SKM-1 treated with dmso at 0.1 percent for 144 hours (cell line): ENCODE results near the gene APLNR.

Source experiments
- DNase-seq: peaks from one replicate; lab custom pipeline; 2025; ENCODE audit not compliant: unreplicated experiment; lab: John Stamatoyannopoulos, UW

APLNR gene

DNA sequence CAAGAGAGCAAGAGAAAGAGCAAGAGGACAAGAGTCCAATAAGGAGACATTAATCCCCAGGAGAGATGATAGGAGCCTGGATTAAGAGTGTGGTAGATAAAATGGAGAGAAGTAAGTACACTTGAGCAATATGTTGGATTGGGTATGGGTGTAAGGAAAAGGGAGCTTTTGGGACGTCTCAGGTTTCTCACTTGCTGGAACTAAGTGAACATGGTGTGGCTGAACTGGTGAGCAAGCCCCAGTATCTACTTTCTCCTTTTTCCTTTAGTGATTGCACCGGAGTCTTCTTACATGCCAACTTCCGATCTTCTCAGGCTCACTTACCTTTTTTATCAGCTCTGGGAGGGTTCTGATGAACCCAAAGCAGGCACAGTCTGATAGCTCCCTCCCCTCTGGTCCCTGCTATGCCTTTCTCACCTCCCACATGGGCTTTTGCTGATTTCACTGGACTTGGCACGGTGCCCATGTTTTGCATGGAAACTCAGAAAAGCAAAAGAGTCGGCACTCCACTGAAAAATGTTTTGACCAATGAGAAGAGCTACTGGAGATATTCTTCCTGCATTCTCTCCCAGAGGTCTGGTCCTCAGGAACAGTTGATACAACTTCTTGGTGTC lies 14.5 kb upstream of the APLNR start:
- no peak for DNase-seq

GRCh38 chr11:57251037-57251436 lies 14.0 kb upstream of the APLNR start:
- no peak for DNase-seq

GRCh38 chr11:57249384-57250319 lies 12.6 kb upstream of the APLNR start:
- DNase-seq: peak; percentile 39

DNA sequence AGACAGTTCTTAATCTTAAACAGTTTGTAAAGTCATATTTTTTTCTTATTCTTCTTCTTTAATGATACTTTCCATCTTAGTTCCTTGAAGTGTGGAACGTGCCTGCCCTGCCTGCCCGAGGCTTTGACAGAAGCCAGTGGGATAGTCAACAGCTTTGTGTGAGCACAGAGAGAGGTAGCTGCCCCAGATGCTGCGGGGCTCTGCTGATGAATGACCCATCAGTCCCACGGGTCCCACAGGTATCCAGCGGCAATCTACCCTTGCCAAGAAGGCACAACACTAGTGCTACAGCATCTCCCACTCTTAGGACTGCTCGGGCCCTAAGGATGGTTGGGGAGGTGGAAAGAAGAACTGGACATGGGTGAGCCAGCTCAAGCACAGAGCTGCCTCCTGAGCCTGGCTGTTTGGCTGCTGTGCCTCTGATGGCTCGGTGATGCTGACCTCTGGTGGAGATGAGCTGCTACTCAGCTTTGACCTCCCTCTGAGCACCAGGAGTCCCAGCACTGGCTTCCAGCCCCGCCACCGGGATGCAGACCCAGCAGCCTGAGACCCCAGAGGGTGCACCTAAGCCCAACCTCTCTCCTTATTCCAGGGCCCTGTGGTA lies 11.8 kb upstream of the APLNR start:
- peak; percentile 50 for DNase-seq

DNA sequence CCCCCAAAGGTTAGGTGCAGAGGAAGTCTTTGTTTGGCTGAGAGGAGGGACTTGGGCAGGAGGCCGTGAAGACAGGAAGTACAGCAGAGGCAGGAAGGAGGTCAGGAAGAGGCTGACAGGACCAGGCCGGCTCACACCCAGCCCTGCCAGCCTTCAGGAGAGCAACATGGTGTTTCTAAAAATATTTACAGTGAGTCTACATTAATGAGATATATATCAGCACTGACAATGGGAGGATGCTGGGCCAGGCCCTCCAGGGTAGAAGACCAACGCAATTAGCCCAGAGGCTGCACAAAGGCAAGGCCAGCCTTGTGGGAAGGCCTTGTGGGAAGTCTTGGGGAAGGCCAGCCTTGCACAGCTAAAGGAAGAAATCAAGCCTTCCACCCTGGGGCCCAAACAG lies 7.9 kb upstream of the APLNR start:
- DNase-seq: no peak

DNA sequence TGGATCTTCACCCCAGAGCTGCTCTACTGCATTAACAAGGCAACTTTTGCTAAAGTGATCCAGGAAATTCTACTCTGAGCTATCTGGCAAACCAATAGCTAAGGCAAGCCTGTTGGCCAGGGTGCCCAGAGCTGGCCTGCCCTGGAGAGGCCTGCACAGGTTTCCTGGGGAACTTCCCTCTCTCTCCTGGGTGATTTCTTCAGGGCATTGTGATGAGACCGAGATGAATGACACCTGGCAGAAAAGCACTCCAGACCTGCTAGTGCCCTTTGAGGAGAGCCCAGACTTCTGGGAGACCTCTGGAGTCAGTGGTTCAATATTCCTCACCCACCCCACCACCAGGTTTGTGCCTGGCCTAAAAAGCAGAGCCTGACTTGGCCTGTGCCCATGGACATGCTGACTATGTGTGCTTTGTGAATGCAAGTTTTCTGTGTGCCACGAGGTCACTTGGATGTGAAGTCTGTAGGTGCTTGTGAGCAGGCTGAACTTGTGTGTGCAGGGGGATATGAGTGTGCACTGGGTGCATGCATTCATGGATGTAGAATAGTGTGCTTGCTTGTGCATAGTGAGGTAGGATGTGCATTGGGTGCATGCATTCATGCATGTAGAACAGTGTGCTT lies 4.4 kb upstream of the APLNR start:
- DNase-seq: no peak

GRCh38 chr11:57240757-57241156 lies 3.7 kb upstream of the APLNR start:
- DNase-seq: no peak

DNA sequence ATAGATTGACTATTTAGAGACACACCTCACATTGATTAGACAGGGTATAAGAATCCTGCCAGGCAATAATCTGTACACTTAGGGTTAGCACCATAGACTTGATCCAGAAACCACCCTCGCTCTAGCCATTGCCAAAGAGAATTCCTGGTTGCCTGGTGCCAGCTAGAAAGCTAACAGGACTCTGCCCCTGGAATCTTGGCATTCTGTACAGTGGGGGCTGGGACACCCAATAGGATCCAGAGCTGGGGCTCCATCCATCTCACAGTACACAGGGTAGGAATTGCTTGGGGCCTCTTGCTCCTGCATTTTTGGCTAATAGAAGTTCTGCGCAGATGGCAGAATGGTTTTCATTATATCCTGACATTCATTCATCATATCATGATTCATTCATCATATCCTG lies 3.0 kb upstream of the APLNR start:
- DNase-seq: no peak

- no peak for DNase-seq
Measured at GRCh38 chr11:57239348-57239747, 2.3 kb upstream of the APLNR start.

DNA sequence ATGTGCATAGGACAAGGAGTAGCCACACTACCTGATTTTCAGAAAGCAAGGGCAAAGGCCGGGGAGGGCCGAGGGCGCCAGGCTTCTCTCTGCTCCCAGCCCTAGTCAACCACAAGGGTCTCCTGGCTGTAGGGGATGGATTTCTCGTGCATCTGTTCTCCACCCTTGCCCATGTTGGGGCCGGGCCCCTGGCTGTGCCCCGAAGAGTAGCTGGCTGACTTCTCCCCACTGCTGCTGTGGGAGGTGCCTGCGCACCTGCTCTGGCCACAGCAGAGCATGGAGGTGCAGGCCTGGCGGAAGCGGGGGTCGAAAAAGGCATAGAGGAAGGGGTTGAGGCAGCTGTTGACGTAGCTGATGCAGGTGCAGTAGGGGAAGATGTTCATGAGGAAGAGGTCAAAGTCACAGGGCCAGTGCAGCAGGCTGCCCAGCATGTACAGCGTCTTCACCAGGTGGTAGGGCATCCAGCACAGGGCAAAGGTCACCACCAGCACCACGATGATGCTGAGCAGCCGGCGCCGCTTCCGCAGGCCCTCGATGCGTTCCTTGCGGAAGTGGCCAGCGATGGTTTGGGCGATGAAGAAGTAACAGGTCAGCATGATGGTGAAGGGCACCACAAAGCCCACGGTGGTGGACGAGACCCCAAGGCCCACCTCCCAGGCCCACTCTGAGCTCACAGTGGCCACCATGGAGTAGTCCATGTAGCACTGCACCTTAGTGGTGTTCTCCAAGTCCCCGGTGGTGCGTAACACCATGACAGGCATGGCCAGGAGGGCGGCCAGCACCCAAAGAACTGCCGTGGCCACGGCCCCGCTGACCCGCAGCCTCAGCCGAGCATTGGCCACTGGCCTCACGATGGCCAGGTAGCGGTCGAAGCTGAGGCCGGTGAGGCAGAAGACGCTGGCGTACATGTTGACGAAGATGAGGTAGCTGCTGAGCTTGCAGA lies 1.0 kb downstream of the APLNR start:
- DNase-seq: no peak

DNA sequence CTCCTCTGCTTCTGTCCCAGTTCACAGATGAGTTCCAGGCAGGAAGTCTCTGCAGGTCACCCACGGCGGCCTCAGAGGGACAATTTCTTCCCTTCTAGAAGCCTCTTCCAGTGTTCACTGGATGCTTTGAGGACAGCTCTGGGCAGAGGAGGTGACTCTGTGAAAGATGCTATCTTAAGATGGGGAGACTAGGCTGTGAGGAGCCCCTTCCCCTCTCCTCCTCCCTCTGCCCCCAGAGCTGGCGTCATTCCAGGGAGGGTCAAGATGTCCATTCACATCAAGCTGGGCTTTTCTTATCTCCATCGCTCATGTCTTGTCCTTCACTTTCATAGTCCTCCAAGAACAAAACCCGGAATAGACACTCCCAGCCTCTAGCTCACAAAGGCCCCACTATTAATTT lies 3.3 kb downstream of the APLNR start:
- DNase-seq: no peak

DNA sequence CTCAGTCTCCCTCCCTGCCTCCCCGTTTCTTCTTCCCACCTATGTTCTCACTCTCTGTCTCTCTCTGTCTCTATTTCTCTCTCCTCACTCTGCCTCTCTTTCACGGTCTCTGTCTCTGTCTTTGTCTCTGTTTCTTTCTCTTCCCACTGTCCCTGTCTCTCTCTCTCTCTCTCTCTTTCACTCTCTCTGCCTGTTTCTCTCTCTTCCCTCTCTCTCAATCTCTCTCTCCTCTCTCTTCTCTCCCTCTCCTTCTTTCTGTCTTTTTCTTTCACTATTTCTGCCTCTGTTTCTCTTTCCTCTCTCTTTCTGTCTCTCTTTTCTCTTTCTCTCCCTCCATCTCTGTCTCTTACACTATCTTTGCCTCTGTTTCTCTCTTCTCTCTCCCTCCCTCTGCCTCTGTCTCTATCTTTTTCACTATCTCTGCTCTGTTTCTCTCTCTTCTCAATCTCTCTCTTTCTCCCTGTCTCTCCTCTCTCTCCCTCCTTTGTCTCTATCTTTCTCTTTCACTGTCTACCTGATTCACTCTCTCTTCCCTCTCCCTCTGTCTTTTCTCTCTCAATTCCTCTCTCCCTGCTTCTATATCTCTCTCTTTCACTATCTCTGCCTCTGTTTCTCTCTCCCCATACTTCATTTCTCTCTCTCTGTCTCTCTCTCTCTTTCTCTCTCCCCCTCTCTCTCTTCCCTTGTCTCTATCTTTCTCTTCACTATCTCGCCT lies 5.4 kb downstream of the APLNR start:
- DNase-seq: no peak

DNA sequence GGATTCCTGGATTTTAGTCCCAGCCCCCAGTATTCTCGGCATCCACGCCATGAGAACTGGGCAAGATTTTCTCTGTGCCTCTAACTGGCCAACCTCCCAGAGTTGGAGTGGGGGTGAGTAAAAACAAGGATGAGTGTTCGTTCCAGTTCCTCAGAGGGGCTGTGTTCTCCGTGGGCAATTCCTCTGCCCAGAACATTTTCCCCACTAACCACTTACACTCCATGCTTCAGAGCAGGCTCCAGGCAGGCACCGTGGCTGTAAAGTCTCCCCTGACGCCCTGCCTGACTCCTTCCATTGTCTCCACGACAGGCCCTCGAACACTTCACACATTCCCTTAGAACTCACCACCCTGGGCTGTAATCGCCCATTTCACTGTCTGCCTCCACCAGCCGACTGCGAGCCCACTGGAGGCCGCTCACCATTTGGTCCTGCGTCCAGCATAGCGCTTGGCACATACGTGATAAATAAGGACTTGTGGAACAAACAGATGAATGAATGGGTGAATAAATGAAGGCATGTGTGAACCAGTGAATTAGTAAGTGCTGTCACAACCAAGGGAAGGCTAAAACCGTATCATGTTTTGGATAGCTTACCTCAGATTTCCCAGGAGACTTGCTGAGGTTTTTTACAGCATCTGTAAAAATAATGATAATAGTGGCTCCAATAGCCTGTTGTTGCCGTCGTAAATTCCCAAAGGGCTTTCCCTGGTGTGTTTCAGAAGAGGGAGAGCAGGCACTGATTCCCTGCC lies 6.1 kb downstream of the APLNR start:
- no peak for DNase-seq

- DNase-seq: no peak
Measured at GRCh38 chr11:57230316-57230715, 6.7 kb downstream of the APLNR start.

- no peak for DNase-seq
Measured at GRCh38 chr11:57228600-57228999, 8.4 kb downstream of the APLNR start.

GRCh38 chr11:57224537-57224936 lies 12.5 kb downstream of the APLNR start:
- no peak for DNase-seq

DNA sequence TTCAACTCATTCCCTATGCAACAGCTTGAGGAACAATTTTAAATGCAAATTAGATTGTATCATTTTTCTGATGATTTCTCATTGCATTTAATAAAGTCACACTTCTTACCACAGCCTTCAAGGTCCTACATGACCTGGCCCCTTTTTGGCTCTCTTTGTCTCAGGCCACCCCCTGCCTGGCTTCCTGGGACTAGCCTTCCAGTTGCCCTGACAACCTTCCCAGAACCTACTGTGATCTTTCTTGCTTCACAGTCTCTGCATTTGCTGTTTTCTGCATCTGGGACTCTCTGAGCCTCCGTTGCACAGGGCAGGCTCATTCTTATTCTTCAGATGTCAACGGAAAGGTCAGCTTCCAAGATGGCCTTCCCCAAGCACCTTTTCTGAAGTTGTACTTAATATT lies 12.9 kb downstream of the APLNR start:
- no peak for DNase-seq

DNA sequence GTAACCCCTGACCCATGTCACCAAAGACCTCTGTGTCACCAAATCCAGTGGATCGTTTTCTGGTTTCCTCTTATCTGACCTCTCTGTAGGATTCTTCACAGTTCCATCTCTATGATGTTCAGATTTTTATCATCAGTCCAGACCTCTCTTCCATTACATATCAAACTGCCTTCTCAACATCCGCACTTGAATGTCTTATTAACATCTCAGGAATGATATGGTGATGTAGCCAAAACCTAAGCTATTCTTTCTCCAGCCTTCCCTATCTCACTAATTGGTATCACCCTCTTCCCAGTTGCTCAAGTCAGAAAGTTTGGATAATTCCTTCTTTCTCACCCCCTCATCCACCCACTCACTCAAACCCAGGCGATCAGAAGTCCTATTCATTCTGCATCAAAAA lies 13.4 kb downstream of the APLNR start:
- DNase-seq: no peak

GRCh38 chr11:57222239-57222638 lies 14.8 kb downstream of the APLNR start:
- no peak for DNase-seq
